GM19438 (cell line): ENCODE measurements around the gene SPC24.
"Not testable (repeated sequence)": the region's sequence is repeated elsewhere in the genome, so short reads cannot be mapped to it uniquely, and the experiment has no call there.

Experiments
- ATAC-seq: cut with Tn5 transposase; IDR thresholded peaks from one replicate; pipeline ENCODE4 v1.9.1; 2021; ENCODE audit warnings: low read depth; ENCODE audit not compliant: unreplicated experiment

Gene SPC24

DNA sequence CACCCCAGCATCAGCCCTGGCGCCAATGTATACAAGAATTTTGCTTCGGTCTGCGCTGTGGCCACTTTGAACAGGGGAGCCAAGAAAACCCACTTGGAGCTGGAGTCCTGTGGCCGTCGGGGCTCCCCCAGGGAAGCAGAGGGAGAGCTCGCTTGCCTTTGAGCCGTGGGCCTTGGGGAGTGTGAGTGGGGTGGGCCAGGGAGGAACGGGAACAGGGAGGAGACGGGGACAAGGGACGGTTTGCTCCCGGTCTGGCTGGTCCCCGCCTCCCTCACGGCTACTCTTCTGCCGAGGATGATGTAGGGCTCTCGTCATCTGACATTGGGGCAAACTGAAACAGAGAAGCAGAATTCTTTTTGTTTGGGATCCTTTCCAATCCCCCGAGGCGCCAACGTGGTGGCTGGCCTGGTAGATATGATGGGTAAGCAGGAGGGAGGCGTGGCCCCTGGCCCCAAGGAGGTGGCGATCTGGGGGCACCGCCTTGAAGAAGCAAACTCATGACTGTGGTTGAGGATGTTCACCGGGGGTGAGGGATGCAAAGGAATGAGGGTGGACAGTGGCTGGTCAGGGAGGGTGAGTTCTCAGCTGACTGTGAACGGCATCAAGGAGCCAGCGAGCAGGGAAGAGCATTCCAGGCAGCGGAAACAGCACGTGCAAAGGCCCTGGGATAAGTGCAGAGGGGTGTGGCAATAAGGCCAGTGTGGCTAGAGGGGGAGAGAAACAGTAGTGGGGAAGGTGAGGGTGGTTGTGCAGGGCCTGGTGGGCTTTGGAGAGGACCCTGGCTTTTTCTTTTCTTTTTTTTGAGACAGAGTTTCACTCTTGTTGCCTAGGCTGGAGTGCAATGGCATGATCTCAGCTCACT lies 10.9 kb upstream of the SPC24 start:
- ATAC-seq, result no peak

GRCh38 chr19:11165486-11166030 lies 10.0 kb upstream of the SPC24 start:
- no peak for ATAC-seq

- no peak for ATAC-seq
Measured at GRCh38 chr19:11164879-11165406, 9.4 kb upstream of the SPC24 start.

DNA sequence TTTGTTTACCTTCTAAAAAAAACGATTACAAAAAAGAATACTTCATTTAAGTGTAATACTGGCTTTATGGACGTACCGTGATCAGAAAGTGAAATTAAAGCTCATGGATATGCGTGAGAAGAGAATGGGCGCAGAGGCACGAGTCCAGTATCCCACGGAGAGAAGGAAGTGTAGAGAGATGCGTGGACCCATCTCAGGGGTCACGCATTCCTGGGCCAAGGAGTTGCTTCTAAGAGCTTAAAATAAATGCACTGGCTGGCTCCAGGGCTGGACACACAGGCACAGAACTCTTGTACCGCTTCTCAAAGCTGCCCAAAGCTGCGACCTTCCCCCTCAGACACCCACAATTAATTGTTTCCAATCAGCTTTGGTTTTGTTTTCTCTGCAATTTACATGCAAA lies 8.7 kb upstream of the SPC24 start:
- ATAC-seq, result no peak

DNA sequence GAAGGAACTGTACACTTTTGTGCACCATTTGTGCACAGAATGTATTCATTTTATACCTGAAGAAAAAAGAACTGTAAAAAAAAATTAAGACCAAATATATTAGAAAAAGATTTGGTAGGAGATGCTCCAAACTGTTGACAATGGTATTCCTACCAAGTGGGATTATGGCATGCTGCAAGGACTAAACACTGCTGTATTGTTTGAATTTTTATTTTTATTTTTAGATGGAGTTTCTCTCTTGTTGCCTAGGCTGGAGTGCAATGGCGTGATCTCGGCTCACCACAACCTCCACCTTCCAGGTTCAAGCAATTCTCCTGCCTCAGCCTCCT lies 4.8 kb upstream of the SPC24 start:
- ATAC-seq, result not testable (repeated sequence)

- no peak for ATAC-seq
Measured at GRCh38 chr19:11159598-11160439, 4.2 kb upstream of the SPC24 start.

- ATAC-seq, result no peak
Measured at GRCh38 chr19:11154683-11155047, 917 bp downstream of the SPC24 start.

- ATAC-seq, result no peak
Measured at GRCh38 chr19:11152318-11153062, 3.1 kb downstream of the SPC24 start.

DNA sequence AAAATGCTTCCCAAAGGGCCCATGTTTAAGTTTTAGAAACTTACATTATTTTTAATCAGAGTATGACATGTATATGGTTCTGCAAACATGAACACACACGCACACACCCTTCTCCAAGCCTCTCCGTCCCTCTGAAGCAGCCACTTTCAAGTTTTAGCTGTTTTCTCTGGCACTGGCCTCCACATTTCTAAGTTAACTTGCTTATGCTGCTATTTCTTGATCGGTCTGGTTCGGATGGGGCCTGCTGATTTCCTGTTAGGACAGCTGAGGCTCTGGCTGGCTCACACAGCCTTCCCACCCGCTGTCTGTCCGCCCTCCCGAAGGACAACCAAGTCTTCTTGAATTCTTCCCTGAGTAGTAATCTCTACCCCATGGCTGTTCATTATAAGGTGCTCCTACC lies 4.4 kb downstream of the SPC24 start:
- ATAC-seq, result no peak

DNA sequence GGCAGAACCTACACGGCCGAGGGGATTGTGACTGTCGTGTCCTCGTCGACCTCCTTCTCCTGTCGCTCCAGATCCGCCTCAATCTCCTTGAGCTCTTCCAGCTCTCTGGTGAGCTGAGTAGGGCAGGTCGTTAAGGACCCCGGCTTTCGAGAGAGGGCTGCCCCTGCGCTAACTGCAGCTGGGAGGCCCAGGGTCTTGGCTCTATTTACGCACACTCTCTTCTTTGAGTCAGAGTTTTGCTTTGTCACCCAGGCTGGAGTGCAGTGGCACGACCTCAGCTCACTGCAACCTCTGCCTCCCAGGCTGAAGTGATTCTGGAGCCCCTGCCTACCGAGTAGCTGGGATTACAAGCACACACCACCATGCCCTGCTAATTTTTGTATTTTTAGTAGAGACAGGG lies 7.6 kb downstream of the SPC24 start:
- no peak for ATAC-seq

- no peak for ATAC-seq
Measured at GRCh38 chr19:11145536-11145924, 10.1 kb downstream of the SPC24 start.

DNA sequence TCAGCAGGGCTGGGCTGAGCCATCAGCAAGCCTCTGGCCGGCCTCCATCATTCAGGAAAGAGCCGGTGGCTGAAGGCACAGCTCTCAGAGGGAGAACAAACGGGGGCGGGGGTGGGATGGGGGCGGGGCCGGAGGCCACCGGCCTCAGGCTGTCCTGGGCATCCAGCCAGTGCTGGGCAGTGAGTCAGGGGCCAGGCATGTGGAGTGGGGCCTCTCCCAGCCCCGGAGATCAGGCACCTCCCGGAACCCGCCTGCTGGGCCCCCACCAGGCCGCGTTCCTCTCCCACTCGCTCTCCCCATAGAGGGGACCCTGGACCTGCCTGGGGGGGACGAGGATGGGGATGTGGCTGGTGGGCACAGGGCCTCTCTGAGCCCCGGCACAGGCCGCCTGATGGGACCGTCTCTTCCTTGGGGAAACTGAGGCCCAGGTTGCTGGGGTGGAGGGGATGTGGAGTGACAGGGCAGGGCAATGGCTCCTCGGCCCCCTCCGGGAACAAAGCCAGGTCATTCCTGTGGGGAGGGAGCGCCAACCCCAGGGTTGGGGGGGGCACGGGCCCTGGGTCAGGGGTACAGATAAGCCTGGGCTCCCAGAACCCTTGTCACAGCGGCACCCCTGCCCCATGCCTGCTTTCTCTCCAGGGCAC lies 12.9 kb downstream of the SPC24 start:
- ATAC-seq, result no peak

DNA sequence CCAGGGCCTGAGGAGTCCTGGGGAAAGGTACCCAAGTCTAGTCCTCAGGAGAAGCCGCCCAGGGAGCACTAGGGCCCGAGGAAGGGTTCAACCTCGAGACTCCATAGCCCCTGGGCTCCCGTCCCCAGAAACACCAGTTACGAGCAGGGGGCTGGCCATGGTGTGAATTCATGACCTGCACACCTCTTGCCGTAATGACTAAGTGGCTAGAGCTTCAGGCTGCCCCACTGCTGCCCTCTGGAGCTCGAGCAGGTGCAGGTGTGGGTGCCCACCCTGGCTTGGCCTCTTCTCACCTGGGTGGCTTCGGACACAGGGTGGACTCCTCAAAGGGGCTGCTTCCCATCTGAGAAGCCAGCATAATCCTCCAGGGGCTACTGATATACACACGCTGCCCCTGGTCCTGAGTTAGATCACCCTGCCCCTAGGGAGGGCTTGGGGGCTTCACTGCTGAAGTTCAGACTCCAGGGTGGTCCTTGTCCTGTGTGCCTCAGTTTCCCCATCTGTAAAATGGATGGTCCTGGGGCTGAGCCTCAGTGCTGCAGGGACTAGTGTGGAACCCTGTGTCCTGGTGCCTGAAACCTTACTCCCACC lies 13.6 kb downstream of the SPC24 start:
- no peak for ATAC-seq

GRCh38 chr19:11140896-11141295 lies 14.7 kb downstream of the SPC24 start:
- ATAC-seq, result no peak

DNA sequence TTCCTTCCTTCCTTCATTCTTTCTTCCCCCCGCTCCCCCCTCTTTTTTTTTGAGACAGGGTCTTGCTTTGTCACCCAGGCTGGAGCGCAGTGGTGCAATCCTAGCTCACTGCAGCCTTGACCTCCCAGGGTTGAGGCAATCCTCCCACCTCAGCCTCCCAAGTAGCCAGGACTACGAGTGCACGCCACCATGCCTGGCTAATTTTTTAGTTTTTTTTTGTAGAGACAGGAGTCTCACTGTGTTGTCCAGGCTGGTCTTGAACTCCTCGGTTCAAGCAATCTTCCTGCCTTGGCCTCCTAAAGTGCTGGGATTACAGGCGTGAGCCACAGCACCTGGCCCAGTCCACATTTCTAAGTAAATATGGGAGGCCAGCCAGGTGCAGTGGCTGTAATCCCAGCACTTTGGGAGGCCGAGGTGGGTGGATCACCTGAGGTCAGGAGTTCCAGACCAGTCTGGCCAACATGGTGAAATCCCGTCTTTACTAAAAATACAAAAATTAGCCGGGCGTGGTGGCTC lies 15.5 kb downstream of the SPC24 start:
- ATAC-seq, result not testable (repeated sequence)

DNA sequence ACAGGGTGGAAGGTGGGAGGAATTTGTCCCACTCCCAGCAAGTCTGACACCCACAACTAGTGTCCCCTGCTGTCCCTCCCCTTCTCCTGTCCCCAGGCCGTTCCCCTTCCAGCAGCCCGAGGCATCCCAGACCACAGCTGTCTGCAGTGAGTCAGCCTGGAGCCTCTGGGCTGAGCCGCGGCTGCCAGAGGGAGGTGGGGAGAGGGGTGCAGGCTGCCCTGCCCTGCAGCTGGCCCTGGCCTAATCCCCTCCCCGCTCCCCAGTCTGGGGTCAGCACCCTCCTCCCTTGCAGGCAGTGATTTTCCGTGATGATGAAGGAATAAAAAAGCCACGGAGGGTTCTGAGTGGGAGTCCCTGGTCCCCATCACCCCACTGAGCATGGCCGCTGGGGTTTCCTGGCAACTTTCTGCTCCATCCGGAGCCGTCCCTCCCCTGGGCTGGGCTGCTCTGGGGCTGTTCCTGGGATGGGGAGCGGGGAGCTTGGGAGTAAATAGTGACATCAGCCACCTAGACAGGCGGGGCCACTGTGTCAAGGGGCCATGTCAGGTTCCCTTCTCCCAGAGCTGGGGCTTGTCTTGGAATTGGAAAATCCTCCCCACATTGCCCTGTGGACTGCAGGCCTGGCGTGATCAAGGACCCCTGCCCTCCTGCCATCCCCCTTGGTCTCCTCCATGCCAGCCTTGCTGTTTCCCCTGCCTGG lies 16.8 kb downstream of the SPC24 start:
- ATAC-seq, result no peak

DNA sequence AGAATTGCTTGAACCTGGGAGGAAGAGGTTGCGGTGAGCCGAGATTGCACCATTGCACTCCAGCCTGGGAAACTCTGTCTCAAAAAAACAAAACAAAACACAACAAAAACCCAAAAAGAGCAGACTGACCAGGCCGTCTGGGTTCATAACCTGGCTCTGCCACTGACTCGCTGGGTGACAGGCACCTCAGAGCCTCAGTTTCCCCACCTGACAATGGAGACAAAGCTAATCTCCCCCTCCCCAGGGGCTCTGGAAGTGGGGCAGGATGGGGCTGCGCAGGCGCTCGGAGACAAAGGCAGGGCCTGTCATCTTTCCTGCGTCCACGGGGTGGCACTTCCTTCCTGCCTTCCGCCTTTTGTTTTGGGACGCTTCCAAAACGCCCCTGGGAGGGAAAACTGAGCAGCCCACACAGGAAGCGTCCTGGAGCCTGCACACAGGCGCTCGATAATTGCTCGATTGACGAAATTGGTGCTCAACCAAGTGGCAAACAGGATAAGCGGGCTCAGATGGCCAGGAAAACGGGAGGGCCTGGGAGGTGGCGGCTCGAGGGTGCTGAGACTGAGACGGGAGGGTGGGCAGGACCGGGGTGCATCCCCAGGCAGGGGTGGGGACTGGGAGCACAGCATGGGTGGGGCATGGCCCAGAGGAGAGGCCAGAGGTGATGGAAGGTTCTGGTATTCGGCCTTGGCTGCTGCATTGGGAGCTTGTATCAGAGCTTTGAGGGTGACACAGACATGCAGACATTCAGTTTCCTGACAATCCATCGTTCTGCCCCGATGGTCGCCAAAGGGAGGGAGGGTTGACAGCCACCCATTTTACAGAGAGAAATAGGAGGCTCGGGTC lies 17.8 kb downstream of the SPC24 start:
- ATAC-seq, result no peak

DNA sequence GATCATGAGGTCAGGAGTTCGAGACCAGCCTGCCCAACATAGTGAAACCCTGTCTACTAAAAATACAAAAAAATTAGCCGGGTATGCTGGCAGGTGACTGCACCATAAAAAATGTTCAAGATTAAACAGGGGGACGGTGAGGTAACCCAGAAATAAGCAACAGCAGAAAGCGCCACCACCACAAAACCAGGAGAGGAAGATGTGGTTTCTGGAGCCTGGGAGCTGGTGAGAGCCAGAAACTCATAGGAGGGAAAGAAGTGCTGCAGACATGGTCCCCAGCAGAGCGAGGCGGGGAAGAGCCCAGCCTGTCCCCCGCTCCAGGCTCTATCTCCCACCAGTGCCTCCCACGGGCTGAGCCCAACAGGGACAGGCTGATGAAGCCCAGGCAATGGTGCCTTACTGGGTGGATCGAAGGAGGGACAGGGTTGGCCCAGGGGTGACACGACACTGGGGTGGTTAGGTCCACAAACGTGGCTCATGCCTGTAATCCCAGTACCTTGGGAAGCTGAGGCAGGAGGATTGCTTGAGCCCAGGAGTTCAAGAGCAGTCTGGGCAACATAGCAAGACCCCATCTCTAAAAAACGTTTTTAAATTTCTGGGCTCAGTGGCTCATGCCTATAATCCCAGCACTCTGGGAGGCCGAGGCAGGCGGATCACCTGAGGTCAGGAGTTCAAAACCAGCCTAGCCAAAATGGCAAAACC lies 19.0 kb downstream of the SPC24 start:
- no peak for ATAC-seq
